Stimulated activated CD8-positive, alpha-beta memory T cell treated with anti-CD3 and anti-CD28 coated beads, Interleukin-15, amount 100 ng/mL, for 4 hours (primary cell): Measurements from ENCODE around the gene PCDH9.
"Not testable (repeated sequence)": the region's sequence is repeated elsewhere in the genome, so short reads cannot be mapped to it uniquely, and the experiment has no call there.

Source experiments
- DNase-seq, 2 donors: peaks; one replicate each; pipeline ENCODE4 v3.0.0-alpha.2; 2020; ENCODE audit warnings: low read depth in 2 of 2

Gene PCDH9

GRCh38 chr13:66765559-66765958, 464.6 kb downstream of the PCDH9 start:
- no peak for DNase-seq

- DNase-seq = not testable (repeated sequence)
Measured at GRCh38 chr13:66760678-66761077, 469.5 kb downstream of the PCDH9 start.

GRCh38 chr13:66759919-66760318, 470.2 kb downstream of the PCDH9 start:
- DNase-seq = no peak

GRCh38 chr13:66751691-66752090, 478.4 kb downstream of the PCDH9 start:
- DNase-seq = no peak

- no peak for DNase-seq
Measured at GRCh38 chr13:66748712-66749111, 481.4 kb downstream of the PCDH9 start.

- DNase-seq = no peak
Measured at GRCh38 chr13:66745307-66745706, 484.8 kb downstream of the PCDH9 start.

- no peak for DNase-seq
Measured at GRCh38 chr13:66723576-66723975, 506.6 kb downstream of the PCDH9 start.

GRCh38 chr13:66716538-66716937, 513.6 kb downstream of the PCDH9 start:
- DNase-seq = no peak

- DNase-seq = no peak
Measured at GRCh38 chr13:66714795-66715194, 515.3 kb downstream of the PCDH9 start.

GRCh38 chr13:66704110-66704509, 526.0 kb downstream of the PCDH9 start:
- no peak for DNase-seq

GRCh38 chr13:66703597-66703996, 526.5 kb downstream of the PCDH9 start:
- no peak for DNase-seq

GRCh38 chr13:66700117-66700601, 530.0 kb downstream of the PCDH9 start:
- no peak for DNase-seq

- DNase-seq = no peak
Measured at GRCh38 chr13:66693656-66694055, 536.5 kb downstream of the PCDH9 start.

GRCh38 chr13:66691149-66691548, 539.0 kb downstream of the PCDH9 start:
- DNase-seq = no peak

- no peak for DNase-seq
Measured at GRCh38 chr13:66689628-66690027, 540.5 kb downstream of the PCDH9 start.

- no peak for DNase-seq
Measured at GRCh38 chr13:66689037-66689619, 541.0 kb downstream of the PCDH9 start.

- DNase-seq = no peak
Measured at GRCh38 chr13:66681403-66681802, 548.7 kb downstream of the PCDH9 start.

- no peak for DNase-seq
Measured at GRCh38 chr13:66680031-66680430, 550.1 kb downstream of the PCDH9 start.

GRCh38 chr13:66675620-66676019, 554.5 kb downstream of the PCDH9 start:
- DNase-seq = no peak

GRCh38 chr13:66673401-66673800, 556.7 kb downstream of the PCDH9 start:
- no peak for DNase-seq

GRCh38 chr13:66665991-66666390, 564.1 kb downstream of the PCDH9 start:
- no peak for DNase-seq

- DNase-seq = no peak
Measured at GRCh38 chr13:66663711-66664110, 566.4 kb downstream of the PCDH9 start.

GRCh38 chr13:66663206-66663605, 566.9 kb downstream of the PCDH9 start:
- DNase-seq = no peak

GRCh38 chr13:66661336-66661735, 568.8 kb downstream of the PCDH9 start:
- DNase-seq = no peak
